Activated T-helper 1 cell treated with Interleukin-2 at 50 U/mL for 16 hours (primary cell): Measurements from ENCODE around the gene PRC1.
A peak's percentile ranks its signal among the peaks of the same experiment; 100 is the strongest.

Source experiments
- DNase-seq: peaks from one replicate; pipeline ENCODE4 v3.0.0-alpha.2; 2020; ENCODE audit warnings: low read depth

PRC1 gene

DNA sequence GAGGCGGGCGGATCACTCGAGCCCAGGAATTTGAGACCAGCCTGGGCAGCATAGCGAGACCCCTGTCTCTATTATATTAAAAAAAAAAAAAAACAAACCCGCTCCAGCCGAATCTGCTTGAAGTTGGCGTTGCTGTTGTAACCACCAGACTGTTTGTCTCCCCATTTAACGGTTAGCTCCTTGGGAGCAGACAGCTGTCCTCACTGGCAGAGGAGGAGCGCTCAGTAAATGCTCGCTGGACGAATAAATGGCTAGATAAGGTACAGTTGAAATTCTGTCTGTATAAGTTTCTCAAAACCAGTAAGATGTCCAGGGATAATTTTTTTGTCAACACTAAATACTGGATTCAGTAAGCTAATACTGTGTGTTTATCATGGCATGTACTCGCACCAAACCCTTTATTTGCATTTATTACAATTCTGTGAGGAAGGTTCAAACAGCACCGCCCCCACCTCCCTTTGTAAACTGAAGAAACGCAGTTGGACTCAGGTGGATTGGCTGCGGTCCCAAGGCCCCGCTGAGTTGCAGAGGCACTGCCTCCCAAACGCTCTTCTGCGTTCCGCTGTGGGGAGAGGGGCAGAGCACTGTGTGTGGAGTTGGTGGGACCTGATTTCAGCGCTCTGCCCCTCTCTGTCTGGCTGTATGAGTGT is 38.6 kb downstream of the PRC1 start:
- no peak for DNase-seq

DNA sequence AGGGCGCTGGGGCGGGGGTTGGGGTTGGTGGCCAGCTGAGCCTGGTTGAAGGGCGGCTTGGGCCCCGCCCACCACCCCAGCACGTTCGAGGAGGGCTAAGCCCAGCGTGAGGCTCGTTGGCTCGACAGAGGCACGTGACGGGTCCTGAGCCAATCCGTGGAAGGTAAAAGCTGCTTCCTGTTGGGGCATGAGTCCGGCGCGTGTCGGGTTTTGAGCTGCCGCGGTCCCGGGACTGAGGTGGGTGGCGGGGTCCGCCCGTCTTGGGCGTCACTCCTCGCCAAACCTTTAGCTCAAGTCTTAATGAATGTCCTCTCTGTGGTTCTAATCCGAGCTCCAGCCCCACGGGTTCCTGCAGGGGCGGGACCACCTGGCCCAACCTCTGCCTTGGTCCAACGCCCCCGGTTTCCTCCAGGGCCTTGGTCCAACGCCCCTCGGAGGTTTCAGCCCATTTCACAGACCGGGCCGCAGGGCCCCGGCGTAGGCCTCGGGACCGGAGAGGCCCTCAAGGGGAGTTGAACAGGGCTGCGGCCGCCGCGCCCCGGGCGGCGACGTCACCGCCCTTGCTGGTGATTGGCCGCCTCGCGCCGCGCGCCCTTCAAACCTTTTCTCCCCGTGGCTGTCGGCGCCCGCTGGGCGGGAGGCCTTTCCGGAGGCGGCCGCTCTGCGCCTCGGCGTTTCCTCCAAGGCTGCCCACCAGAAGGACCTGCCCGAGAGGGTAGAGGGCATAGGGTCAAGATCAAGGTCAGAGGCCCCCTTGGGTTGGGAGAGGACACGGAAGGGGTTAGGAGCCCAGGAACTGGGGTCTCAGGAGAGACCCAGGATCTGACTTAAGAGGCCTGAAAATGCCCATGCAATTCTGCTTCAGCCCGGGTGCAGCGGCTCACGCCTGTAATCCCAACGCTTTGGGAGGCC is 39.4 kb downstream of the PRC1 start, which contains the start of gene RCCD1:
Gene RCCD1, plus strand, starts transcription at position 173 of the 912 bp plus-strand sequence. CDS start 1,851 bp downstream, outside the sequence.
- DNase-seq: peak; percentile 78

DNA sequence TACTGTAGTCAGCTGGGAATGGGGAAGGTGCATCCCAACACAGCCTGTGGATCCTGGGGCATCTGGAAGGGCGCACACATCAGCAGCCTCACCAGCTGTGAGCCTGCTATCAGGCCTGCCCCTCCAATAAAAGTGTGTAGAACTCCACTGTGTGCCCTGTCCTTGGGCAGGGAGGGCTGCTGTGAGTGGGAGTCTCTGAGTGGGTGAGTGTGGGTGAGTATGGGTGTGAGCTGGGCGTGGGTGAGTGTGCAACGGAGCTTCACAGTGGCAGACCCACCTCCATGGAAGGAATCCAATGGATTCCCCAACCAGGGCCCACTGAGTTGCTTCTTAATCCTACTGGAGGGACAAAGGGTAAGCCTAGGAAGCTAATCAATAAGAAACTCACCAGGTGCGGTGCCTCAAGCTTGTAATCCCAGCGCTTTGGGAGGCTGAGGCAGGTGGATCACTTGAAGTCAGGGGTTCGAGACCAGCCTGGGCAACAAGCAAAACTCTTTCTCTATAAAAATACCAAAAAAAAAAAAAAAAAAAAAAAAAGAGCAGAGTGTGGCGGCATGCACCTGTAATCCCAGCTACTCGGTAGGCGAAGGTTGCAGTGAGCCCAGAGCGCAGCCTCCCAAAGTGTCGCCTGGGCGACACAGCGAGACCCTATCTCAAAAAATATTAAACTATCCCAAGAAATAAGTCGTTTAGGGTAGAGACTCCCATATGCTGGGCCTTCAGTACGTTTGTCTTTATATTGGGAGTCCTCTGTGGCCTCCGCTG is 40.2 kb downstream of the PRC1 start:
- no peak for DNase-seq

DNA sequence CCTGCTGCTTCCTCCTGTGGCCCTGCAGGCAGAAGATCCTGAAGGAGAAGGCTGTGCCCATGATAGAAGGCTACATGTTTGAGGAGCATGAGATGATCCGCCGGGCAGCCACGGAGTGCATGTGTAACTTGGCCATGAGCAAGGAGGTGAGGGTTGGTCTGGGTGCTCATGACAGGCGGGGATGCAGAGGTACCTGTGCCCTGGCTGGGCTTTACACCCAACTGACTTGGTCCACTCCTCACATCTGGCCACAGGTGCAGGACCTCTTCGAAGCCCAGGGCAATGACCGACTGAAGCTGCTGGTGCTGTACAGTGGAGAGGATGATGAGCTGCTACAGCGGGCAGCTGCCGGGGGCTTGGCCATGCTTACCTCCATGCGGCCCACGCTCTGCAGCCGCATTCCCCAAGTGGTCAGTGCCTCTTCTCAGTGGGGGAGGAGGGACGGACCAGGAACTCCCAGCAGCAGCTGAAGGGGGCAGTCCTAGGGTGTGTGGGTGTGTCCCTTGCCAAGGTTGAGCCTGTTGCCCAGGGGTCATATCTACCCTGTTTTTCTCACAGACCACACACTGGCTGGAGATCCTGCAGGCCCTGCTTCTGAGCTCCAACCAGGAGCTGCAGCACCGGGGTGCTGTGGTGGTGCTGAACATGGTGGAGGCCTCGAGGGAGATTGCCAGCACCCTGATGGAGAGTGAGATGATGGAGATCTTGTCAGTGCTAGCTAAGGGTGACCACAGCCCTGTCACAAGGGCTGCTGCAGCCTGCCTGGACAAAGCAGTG is 41.2 kb downstream of the PRC1 start:
- no peak for DNase-seq

DNA sequence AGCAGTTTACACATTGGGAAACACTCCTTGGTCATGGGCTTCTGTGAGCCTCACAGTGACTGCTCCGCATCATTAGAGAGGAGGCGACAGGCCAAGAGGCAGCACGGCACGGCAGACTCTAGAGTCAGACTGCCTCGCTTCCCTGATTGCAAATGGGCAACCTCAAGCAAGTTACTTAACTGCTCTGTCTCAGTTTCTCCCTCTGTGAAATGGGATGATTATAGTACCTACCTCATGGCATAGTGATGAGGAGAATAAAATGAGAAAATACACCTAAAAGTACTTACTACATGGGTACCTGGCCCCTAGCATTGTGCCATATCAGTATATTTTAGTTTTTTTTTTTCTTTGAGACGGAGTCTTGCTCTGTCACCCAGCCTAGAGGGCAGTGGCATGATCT is 43.7 kb downstream of the PRC1 start:
- DNase-seq: no peak

DNA sequence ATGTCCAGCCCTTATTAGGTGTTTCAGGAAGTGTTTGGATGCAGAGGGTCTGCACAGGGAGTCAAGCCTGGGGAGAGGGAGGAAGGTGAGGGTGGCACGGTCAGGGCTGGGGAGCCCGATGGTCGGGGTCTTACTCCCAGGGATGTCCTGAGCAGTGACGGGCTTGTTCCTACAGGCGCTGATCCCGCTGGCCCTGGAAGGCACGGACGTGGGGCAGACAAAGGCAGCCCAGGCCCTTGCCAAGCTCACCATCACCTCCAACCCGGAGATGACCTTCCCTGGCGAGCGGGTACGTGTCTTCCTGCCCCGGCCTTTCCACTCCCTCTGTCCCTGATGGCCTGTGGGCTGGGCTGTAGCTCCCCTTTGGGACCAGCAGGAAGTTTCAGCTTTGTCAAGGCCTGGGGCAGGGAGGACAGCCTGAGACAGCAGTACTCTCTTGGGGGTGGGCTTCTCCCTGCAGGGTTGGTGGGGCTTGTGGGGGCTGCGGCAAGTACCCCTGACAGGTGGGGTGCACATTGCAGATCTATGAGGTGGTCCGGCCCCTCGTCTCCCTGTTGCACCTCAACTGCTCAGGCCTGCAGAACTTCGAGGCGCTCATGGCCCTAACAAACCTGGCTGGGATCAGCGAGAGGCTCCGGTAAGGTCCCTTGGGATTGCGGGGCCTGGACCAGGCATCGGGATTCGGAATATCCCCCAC is 44.2 kb downstream of the PRC1 start:
- DNase-seq: no peak

DNA sequence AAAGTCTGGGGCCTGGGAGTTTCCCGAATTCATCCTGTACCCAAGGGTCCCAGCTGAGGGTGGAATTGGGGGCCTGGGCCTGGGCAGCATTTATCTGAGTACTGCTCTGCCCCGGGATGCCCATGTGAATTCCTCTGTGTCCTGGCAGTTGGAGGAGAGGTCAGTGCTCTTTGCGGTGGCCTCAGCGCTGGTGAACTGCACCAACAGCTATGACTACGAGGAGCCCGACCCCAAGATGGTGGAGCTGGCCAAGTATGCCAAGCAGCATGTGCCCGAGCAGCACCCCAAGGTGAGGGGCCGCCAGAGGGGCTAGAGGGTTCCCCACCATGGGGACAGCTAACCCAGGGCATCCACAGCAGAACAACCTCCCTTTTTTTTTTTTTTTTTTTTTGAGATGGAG is 45.8 kb downstream of the PRC1 start:
- DNase-seq: no peak

DNA sequence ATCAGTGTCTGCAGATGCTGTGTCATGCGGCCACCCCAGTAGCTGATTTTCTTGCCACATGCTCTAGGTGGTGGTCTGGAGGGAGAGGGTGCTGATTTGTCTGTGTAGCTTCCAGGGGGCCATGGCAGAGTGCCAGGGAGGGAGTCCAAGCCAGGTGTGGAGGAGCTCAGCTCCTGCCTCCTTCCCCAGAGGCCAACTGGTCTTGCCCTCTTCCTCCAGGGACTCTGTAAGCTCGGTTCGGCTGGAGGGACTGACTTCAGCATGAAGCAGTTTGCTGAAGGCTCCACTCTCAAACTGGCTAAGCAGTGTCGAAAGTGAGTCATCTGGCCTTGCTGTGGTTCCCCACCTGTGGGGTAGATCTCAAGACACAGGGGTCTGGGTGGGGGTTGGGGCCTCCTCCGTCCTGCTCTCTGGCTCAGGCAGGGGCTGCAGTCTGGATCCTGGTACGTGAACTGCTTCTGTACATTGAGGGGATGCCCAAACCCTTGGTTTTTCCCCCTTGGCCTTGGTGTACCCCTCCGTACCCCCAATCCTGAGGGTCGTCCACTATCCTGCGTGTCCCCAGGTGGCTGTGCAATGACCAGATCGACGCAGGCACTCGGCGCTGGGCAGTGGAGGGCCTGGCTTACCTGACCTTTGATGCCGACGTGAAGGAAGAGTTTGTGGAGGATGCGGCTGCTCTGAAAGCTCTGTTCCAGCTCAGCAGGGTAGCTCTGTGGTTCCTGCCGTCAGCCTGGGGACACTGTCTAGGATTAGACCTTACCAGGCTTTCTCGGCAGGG is 46.6 kb downstream of the PRC1 start:
- no peak for DNase-seq

DNA sequence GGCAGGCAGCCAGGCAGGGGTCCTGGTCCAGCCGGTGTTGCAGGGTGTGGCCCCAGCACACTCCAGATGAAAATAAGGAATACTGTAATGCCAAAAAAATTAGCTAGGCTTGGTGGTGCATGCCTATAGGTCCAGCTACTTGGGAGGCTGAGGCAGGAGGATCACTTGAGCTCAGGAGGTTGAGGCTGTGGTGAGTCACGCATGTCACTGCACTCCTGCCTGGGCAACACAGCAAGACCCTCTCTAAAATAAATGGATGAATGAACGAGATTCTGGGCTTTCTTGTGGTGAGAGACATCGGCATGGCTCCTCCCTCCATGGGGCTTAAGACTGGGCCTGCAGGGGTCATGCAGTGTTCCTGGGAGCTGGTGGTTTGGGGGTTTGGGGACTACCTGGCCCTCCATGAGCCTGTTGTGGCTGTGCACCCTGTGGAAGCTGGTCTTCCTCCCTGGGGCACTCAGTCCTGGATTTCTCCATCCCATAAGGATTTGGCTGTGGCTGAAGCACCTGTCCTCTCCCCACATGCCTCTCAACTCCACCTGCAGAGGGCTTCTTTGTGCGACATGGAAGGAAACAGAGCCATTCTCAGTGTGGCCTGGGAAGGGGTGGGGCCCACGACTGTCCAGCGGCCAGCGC is 47.3 kb downstream of the PRC1 start:
- DNase-seq: no peak

DNA sequence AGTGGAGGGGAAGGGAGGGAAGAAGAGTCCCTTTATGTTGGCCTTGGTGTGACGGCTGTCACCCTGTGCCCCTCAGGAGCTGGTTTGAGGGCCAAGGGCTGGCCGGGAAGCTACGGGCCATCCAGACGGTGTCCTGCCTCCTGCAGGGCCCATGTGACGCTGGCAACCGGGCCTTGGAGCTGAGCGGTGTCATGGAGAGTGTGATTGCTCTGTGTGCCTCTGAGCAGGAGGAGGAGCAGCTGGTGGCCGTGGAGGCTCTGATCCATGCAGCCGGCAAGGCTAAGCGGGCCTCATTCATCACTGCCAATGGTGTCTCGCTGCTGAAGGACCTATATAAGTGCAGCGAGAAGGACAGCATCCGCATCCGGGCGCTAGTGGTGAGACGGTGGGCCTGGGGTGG is 47.8 kb downstream of the PRC1 start:
- DNase-seq: no peak

DNA sequence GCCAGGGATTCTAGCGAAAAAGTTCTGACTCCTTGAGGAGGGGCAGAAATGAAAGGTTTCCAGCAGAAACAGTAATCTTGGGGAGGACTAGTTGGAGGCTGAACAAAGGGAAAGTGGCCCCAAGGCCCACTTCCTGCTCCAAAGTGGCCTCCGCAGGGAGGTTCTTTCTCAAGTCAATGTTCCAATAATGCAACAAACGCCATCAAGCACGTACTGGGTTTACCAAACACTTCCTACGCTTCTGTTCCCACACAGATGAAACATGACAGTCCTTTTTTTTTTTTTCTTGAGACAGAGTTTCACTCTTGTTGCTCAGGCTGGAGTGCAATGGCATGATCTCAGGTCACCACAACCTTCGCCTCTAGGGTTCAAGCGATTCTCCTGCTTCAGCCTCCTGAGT is 49.2 kb downstream of the PRC1 start:
- no peak for DNase-seq

DNA sequence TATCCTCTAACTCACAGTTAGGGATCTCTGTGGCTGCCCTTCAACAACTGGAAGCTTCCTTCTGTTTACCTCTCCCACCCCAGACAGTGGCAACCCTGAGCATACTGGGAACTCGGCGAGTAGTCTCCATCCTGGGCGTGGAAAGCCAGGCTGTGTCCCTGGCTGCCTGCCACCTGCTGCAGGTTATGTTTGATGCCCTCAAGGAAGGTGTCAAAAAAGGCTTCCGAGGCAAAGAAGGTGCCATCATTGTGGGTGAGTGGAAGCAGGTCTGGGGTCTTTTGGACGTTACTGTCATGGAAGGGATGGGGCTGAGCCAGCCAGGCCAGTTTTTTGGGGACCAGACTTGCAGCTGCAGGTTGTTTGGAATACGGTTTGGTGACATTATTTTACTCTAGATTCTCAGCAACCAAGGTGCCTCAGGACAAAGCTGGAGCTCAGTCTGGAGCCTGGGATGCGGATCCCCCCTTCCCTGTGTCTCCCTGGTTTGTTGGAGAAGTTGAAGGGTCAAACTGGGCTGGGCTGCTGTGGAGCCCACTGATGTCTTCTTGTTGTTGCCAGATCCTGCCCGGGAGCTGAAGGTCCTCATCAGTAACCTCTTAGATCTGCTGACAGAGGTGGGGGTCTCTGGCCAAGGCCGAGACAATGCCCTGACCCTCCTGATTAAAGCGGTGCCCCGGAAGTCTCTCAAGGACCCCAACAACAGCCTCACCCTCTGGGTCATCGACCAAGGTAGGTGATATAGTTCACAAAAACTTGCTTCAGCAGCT is 51.8 kb downstream of the PRC1 start:
- no peak for DNase-seq

DNA sequence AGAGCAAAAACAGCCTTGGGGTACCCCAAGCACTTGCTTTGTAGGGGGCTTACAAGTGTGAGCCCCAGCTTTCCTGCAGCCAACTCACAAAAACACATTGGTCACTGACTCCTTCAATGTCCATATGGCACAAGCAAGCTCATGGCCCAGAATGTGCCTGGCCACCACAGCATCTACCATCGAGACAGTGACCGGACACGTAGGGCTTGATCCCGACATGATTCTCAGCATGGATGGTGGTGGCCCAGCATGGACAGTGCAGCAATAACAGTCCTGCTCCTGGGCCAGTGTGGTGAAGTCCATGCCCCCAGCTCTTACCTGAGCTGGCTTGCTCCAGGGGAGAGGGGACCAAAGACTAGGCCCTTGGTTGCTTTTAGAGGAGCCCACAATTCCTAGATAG is 53.3 kb downstream of the PRC1 start:
- no peak for DNase-seq

DNA sequence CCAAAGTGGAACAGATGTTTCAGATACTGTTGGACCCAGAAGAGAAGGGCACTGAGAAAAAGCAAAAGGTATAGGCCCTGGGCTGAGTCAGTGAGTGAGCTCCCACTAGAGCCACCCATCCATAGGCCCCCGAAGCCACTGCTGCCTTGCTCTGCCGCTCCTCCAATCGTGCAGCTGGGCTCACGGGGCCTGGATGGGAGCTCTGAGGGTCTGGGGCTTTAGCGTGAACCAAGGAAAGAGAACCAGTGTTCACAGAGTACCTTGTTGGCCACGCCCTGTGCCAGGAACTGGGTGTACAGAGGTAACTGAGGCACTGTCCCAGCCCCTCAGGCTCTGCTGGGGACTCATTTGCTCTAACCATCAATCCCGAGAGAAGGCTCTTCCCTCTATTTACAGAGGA is 54.6 kb downstream of the PRC1 start:
- no peak for DNase-seq

DNA sequence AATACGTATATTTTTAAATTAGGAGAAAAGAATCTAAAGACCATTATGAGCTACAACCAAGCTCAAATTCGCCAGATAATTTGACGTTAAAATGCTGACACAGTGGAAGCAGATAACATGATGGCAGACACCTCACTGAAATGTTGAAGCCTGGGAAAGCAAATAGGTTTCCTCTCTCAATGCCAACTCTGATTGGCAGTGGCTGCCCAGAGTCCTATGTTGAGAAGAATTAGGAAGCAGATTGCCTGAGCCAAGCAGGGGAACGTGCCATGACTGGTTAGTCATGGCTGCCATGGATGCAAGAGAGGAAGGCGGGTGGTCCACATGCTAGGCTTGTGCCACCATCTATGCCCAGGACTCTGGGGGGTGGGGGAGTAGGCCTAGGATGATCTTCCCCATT is 56.1 kb downstream of the PRC1 start:
- DNase-seq: no peak

DNA sequence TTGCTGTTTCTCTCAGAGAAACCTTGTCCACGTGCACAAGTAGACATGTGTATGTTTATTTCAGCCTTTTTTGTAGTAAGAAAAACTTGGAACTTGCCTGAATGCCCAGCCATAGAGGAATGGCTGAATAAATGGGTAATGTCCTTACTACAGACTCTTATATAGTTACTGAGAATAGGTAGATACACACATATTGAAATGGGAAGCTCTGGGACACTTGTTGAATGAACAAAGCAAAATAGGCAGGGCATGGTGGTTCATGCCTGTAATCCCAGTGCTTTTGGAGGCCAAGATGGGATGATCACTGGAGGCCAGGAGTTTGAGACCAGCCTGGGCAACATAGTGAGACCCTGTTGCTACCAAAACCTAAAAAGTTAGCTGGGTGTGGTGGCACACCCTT is 57.5 kb downstream of the PRC1 start:
- no peak for DNase-seq

DNA sequence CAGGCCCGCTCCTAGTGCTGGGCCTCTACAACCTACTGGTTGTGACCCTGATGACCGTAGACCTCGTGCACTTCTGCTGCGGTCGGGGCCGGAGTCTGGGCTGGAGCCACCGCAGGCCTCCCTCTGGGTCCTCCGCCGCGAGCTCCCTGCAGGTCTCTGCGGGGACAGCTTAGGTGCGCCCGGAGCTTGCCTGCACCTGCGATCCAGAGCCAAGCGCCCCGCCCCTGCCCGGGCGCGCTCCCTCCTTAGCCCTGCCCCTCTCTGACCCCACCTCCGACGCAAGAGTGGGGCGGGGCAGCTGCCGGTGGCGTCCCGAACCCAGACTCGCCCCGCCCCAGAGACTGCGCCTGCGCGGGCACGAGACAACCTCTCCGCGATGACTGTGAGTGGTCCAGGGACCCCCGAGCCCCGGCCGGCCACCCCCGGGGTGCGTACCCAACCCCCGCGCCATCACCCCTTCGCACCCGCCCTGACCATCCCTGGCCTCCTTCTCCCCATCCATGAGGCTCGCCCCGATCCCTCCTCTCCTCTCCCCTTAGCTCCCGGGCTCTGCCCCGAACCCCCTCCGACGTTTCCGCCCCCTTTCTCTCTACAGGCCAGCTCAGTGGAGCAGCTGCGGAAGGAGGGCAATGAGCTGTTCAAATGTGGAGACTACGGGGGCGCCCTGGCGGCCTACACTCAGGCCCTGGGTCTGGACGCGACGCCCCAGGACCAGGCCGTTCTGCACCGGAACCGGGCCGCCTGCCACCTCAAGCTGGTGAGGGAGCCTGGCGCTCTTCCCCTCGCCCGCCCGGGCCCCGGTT is 59.2 kb downstream of the PRC1 start, which contains the start of gene UNC45A:
Gene UNC45A, plus strand, starts transcription at position 337 of the 803 bp plus-strand sequence. Its CDS starts 40 bp downstream, at position 377.
- DNase-seq: peak; percentile 95

DNA sequence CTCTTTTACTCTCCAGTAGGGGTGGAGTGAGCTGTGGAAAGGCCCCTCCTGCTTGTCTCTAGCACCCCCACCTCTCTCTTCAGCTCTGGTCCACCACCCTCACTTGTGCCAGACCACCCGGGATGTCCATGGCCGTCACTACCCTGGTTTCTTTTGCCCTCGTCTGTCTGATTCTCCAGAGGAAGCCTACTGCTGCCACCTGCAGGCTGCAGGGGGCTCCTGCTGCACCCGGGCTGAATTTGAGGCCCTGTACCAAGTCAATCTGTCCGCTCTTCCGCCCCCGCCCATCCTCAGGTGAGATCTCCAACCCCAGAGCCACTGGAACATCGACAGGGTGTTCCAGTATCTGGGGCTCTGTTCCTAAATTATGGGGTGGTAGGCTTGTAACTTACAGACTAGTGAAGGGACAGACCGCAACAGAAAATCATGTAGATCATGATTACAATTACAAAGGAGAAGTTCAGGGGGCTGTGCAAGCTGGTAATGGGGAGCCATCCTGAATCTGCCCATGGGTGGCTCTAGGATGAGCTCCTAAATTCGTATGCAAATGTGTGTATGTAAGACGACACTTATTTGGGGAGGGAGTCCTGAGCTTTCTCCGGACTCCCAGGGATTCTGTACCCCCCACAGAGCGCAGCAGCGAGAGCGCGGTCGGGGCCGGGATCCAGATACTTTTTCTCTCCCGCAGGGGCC is 59.9 kb downstream of the PRC1 start:
- DNase-seq: peak; percentile 72
